Raji (cell line): Measurements from ENCODE around the gene CHIC2.

Experiments used
- POLR2A ChIP-seq: IDR thresholded peaks from 2 replicates; pipeline ENCODE4 v1.6.1; 2011; ENCODE audit warnings: low read depth, low read length, control low read depth; ENCODE audit not compliant: insufficient read depth

Gene CHIC2

DNA sequence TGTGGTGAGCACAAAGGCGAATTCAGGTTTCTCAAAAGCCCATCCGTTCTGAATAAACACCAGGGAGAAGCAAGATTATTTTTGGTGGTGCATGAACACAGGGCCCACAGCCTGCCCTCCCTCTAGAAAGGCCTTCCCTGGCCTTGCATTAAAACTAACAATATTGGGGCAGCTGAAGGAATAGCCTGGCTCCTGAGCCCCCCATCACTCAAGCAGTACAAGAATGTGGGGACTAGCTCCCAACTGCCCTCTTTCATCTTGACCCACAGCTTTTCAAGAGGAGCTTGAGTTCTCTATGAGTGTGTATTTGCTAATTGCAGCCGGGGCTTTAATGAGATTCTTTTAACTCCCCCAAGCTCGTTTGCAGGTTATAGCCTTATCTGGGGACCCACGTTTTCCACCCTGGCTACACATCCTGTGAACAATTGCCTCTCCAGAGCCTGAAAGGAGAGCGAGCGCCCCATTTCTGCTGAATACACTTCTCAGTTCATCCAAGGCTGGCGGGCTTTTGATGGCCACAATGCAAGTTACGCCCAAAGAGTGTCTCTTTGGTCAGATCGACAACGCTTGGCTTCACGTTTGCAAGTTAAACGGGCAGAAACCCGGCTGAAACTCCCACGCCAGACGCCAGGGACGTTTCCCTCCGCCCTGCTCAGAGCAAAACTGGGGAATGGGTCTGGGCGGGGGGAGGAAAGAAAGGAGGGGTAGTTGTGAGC lies 30.9 kb upstream of the CHIC2 start:
- TF ChIP-seq POLR2A: no peak

DNA sequence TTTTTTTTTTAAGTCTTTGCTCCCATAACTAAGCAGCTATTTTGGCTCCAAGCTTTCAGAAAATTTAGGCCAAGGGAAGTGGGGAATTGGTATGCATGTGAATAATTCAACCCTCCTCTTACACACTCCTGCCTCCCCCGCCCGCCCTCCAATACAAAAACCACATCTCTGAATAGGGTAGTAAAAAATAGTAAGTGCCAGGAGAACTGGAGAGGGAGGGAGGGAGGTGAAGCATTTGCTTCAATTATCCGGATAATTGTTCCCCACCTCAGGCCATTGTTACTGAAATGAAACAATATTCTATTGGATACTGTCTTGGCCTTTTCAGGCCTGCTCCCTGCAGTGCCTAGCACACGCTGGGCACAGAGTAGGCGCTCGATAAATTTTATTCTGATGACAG lies 30.0 kb upstream of the CHIC2 start:
- no peak for TF ChIP-seq POLR2A

DNA sequence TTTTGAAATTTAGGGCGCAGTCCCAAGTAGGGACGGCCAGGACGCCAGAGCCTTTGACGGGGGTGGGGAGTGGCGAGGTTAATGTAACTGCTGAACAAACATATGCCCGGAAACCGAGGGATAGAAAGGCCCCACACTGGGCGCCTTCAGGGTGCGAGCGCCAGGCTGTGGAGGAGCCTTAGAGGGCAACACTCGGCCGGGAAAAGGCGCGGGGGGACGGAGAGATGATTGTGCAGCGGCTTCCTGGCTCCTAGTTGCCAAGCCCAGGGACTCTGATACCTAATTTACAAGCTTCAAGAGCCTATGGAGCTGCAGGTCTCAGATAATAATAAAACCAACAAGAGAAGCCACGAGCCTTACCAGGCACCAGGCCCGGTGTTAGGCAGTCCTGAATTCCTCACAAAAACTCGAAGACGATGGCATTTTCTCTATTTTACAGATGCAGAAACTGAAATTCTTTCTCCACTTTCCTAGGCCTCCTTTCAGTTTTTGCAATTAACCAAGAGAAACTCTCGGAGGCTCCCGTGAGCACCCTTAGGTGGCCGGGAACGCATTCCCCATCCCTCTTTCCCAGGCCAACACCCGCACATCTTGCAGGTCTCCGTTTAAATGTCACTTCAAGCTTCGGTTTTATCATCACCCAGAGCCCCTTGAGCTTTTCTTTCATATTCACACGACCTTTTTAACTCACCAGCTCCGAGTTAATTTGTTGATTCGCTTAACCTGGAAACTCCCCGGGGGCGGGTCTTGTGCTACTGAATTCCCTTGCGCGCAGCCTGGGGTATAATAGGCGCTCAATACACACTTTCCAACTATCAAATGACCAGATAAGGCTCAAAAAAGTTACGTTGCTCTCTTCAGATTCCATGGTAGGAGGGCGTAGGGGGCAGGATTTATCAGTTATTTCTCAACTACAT lies 29.2 kb upstream of the CHIC2 start:
- no peak for TF ChIP-seq POLR2A

DNA sequence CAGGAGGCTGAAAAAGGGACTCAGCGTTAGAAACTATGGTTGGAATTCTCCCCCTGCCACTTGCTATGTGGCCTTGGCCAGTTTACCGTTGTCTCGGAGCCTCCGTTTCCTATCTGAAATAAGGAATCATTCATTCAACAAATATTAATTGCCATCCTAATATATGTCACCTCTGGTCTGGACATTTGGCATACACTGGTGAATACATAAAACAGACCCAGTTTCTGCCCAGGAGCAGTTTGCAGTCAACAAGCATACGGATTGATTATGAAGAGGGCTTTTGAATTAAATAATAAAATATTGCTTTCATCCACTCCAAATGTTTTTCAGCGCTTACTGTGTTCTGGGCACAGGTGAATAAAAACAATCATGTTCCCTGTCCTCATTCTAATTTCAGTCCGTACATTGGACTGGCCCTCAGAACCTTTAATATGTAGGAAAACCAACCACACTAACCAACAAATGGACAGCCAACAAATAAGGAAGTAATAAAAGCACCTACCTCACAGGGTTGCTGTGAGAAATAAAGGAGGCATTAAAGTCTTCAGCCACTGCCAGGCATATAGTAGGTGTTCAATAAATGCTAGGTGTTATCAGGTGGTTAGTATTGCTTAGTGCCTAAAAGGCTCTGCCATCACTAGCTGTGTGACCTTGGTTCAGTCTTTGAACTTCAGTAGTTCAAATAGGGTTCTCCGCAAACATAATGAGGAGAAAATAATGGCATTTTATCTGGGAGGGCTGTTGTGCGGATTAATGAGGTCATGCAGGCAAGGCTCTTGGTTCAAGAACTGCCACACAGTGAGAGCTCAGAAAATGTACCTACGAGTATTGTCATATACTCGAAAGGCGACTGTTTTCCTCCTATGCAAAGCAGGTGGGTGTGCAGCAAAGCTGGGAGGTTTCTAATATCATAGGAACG lies 28.3 kb upstream of the CHIC2 start:
- no peak for TF ChIP-seq POLR2A

- no peak for TF ChIP-seq POLR2A
Measured at GRCh38 chr4:54091637-54092404, 27.4 kb upstream of the CHIC2 start.

- TF ChIP-seq POLR2A: no peak
Measured at GRCh38 chr4:54090804-54091623, 26.6 kb upstream of the CHIC2 start.

DNA sequence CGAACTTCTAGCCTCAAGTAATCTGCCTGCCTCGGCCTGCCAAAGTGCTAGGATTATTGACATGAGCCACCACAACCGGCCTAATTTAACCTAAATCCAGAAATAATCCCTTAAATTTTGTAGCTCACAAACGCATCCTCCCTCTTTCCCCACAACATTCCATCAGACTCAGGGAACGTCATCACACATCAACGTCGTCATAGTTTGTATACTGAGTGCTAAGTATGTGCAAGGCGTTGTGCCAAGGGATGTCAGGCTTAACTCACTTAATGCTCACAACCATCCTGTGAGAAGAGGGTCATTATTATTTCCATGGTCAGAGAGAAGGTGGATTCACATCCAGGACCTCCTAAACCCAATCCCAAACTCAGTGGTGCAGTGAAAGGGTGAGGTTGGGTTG lies 26.0 kb upstream of the CHIC2 start:
- TF ChIP-seq POLR2A: no peak

- TF ChIP-seq POLR2A: no peak
Measured at GRCh38 chr4:54089875-54090274, 25.5 kb upstream of the CHIC2 start.

DNA sequence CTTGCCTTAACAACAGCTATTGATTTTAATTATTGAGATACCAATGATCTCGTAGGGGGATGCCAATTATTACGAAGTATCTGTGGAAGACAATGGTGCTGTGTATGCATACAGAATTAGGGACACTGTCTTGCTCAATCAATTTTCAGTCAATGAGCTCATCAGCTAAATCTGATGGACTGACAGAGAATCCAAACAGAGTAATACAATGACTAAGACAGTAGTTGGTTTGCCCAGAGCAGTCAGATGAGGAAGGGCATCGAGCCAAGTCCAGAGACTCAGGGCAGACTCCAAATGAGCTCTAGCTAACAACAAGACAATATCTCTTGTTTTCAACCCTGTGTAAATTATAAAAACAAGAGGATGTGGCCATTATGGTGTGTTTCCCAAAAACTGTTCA lies 20.9 kb upstream of the CHIC2 start:
- TF ChIP-seq POLR2A: no peak

GRCh38 chr4:54082168-54082567 lies 17.8 kb upstream of the CHIC2 start:
- no peak for TF ChIP-seq POLR2A

GRCh38 chr4:54077812-54078211 lies 13.4 kb upstream of the CHIC2 start:
- TF ChIP-seq POLR2A: no peak

DNA sequence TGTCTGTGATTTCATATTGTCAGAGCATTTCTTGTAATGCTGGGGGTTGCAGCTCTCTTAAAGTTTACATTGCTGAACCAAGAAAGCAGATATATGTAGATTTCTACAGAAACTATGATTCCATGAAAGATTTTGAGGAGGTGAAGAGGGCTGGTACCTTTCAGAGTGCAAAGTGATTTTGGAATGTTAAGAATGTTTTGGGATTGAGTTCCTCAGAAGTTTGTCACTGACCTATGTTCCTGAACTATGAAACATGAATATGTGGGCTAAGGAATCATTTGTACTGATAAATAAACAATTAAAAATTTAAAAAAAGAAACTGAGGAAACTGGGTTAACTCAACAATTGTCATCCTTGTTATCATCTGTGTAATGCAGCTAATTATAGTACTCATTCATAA lies 12.3 kb upstream of the CHIC2 start:
- no peak for TF ChIP-seq POLR2A

- TF ChIP-seq POLR2A: no peak
Measured at GRCh38 chr4:54074381-54074780, 10.0 kb upstream of the CHIC2 start.

- no peak for TF ChIP-seq POLR2A
Measured at GRCh38 chr4:54073271-54073880, 9.0 kb upstream of the CHIC2 start.

DNA sequence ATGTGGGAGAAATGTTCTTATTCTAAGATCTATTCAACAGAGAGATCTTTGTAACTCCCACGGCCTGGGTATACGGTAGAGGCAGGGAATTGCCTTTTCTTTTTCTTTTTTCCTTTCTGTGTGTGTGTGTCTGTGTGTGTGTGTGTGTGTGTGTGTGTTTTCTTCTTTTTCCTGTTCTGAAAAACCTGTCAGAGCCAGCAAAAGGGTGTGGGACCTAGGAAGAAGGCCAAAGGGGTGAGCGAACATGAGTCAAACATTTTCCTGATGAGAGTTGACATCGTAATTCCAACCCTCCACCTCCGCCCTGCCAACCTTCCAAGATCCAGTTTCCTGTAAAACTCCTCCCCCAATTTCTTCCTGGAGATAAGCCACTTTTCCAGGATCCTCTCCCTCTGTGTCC lies 2.8 kb upstream of the CHIC2 start:
- TF ChIP-seq POLR2A: no peak
